GM12801 (cell line): Measurements from ENCODE around the gene PXDN.

ENCODE experiments used
- TF ChIP-seq, protein P1 (sequence below): IDR thresholded peaks from one replicate; pipeline ENCODE4 v1.5.1; 2011; ENCODE audit warnings: control low read depth; ENCODE audit not compliant: insufficient read length; ENCODE audit errors: extremely low read depth

The PXDN gene

DNA sequence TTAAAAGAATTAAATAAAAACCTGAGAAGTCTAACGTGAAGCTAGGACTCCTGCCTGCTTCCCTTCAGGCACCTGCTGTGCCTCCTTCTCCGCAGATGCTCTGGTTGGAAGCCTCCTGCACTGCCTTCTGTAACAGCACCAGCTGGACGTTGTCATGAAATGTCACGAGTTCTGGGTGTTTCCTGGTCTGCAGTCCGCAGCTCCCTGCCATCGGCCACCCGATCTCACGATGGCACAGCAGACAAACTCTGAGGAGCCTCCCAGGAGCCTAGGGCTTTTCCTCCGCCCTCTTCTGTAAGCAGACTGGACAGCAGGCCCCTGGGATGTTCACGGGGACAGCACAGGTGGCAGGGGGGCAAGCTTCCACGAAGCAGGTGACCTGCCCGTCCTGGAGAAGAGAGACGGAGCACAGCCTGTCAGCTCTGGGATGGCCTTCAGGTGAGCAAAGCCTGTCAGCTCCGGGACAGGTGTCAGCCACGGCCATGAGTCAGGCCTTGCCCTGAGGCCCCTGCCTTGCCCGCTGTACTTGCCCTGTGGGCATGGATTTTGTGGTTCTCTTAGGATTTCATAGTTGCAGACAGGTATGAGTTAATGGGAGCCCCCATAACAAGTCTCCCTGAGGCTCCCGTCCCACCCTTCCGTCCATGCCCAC is 110.3 kb downstream of the PXDN start:
- TF ChIP-seq, protein P1, sequence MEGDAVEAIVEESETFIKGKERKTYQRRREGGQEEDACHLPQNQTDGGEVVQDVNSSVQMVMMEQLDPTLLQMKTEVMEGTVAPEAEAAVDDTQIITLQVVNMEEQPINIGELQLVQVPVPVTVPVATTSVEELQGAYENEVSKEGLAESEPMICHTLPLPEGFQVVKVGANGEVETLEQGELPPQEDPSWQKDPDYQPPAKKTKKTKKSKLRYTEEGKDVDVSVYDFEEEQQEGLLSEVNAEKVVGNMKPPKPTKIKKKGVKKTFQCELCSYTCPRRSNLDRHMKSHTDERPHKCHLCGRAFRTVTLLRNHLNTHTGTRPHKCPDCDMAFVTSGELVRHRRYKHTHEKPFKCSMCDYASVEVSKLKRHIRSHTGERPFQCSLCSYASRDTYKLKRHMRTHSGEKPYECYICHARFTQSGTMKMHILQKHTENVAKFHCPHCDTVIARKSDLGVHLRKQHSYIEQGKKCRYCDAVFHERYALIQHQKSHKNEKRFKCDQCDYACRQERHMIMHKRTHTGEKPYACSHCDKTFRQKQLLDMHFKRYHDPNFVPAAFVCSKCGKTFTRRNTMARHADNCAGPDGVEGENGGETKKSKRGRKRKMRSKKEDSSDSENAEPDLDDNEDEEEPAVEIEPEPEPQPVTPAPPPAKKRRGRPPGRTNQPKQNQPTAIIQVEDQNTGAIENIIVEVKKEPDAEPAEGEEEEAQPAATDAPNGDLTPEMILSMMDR: no peak

GRCh38 chr2:1633092-1633671 is 111.1 kb downstream of the PXDN start:
- TF ChIP-seq, protein P1: no peak

DNA sequence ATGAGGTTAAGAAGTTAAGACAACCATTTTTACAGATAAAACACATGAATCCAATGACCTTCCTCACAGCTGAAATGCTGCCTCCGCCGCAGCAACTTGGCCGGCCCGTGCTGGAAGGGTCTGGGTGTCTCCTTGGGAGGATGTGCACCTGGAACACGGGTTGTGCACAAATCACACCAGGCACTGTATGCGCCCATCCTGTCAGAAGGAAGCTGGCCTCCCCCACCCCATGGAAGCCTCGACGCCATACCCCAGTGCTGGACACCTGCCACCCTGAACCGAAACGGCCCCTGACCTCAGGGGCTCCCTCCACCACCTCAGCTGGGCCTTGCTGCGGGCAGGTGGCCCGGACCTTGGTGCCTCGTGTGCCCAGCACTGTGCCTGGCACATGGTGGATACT is 111.8 kb downstream of the PXDN start:
- TF ChIP-seq, protein P1: no peak

- TF ChIP-seq, protein P1: no peak
Observed at GRCh38 chr2:1632002-1632348, 112.3 kb downstream of the PXDN start.

- TF ChIP-seq, protein P1: no peak
Observed at GRCh38 chr2:1631292-1632001, 112.9 kb downstream of the PXDN start.

- TF ChIP-seq, protein P1: no peak
Observed at GRCh38 chr2:1628893-1629292, 115.4 kb downstream of the PXDN start.

DNA sequence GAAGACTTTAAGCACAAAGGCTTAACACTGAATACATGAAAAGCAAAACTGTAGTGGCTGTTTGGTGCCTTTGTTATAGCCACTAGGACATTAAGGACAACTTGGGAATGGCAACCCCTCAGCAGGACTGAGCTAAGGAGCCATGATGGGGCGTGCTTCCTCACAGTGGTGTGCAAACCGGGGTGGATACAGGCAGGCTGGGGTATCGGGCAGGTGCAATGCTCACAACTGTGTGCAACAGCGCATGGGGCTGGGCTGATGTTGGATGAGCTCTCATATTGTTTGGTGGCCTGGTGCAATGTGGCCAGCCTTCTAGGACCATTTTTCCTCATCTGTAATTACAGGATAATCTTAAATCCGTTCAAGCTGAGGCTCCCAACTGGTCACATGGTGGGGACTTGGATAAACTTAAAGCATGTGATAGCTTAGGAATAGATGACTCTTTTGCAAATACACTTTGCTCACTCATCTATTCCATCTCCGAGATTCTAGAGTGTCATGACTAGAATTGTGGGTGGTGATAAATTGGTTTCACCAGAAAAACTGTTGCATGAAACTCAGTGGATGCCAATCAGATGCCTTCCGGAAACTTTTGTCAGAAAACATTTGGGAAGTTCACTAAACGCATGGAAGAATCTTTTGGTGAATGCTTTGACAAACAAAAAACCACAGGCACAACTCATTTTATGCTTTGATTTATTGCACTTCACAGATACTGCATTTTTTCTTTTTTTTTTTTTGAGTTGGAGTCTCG is 116.5 kb downstream of the PXDN start:
- TF ChIP-seq, protein P1: no peak
